ENCODE measurements around the gene ARHGAP9. TPM values are rescaled to one million over a fixed set of nuclear protein-coding genes. Genes with fewer than 3 reads are reported as not detected.
"Not testable (repeated sequence)": the region's sequence is repeated elsewhere in the genome, so short reads cannot be mapped to it uniquely, and the experiment has no call there.

ARHGAP9 gene
- total RNA-seq, 1 experiment from 2014 or later = not detected

DNA sequence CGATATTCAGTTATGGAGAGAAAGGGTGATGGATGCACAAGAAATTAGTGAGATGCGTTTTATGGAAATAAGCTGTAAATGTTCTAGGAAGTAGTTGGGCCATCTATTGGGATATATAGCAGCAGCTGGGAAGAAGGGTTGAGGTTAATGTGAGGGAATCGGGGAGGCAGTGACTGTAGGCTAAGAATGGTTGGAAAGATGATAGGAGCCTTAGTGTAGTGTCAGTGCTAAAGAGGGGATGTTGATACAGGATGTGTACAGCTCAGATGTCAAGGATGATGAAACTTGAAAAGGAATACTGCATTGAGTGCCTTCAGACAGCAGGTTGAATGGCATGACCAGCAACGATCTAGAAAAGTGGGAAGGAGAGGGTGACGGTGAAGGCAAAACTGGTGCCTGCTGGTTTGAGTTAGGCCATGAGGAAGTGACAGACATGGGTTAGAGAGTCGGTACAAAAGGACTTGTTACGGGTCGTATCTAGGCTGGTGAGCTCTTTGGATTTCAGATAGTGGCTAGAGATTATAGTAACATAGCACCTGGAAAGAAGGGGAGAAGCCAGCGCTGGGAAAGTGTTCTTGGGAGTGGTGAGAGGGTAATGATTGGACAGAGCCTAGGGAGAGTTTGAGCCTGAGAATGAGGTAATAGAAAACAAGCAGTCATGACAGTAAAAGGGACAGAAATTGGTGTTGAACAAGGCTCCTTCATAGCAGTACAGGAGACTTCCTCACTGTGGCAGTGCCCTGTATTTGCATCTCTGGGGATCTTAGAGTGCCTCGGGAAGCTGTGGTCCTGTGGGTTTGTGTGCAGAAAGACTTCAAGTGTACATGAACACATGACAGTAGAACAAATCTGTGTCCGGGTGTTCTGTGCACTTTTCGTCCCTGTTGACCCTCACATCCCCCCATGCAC, 17.8 kb upstream of the ARHGAP9 start:
- H3K4me3 ChIP-seq = no peak overlapping the region
- no peak overlapping the region for H2AFZ ChIP-seq
- DNase-seq = no peak
- no peaks in the 10 kb centered on the region for H3K4me1 ChIP-seq (replicated peaks; ENCODE audit: insufficient read depth)
- H3K36me3 ChIP-seq (ENCODE audit: low read depth) = peaks cover 44% of the 10 kb centered on the region
- 0 out of 2 replicates have a peak, but pooled peaks cover 8% of the 10 kb centered on the region for H3K79me2 ChIP-seq (ENCODE audit: low read depth)
- CTCF ChIA-PET = interaction anchor here (0.6 kb wide), 1 partner anchor 26 kb away, joined by 4 read pairs; no protein-coding TSS in a partner anchor
- no peak overlapping the region for H3K4me2 ChIP-seq
- no peak overlapping the region for H3K27ac ChIP-seq
- peaks cover 14% of the 10 kb centered on the region; the same call in 1 of the 2 replicates for H3F3A ChIP-seq (ENCODE audit: insufficient read depth, low read depth)
- H3K9me2 ChIP-seq (ENCODE audit: insufficient read depth) = no peaks in the 10 kb centered on the region
- no peaks in the 10 kb centered on the region for H3K27me3 ChIP-seq (ENCODE audit: insufficient read depth, low read depth)
- POLR2A ChIA-PET (ENCODE audit: unreplicated experiment) = interaction anchor here (0.7 kb wide), 1 partner anchor 20 kb away, joined by 4 read pairs; no protein-coding TSS in a partner anchor
- no peaks in the 10 kb centered on the region for H3K9me3 ChIP-seq (ENCODE audit: insufficient read depth, low read depth)
- TF ChIP-seq, protein P1, sequence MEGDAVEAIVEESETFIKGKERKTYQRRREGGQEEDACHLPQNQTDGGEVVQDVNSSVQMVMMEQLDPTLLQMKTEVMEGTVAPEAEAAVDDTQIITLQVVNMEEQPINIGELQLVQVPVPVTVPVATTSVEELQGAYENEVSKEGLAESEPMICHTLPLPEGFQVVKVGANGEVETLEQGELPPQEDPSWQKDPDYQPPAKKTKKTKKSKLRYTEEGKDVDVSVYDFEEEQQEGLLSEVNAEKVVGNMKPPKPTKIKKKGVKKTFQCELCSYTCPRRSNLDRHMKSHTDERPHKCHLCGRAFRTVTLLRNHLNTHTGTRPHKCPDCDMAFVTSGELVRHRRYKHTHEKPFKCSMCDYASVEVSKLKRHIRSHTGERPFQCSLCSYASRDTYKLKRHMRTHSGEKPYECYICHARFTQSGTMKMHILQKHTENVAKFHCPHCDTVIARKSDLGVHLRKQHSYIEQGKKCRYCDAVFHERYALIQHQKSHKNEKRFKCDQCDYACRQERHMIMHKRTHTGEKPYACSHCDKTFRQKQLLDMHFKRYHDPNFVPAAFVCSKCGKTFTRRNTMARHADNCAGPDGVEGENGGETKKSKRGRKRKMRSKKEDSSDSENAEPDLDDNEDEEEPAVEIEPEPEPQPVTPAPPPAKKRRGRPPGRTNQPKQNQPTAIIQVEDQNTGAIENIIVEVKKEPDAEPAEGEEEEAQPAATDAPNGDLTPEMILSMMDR (conservative IDR thresholded peaks at IDR 0.05) = no peak
- TF ChIP-seq EZH2 (IDR thresholded peaks at IDR 0.05; ENCODE audit: low read depth) = no peak
- no TSS peak for BruUV-seq (replicated peaks)
- intact Hi-C loops (cut with micrococcal nuclease; ENCODE audit: unreplicated experiment) = no loop called here
- peaks cover 63% of the 10 kb centered on the region for H4K20me1 ChIP-seq (ENCODE audit: insufficient read depth)

DNA sequence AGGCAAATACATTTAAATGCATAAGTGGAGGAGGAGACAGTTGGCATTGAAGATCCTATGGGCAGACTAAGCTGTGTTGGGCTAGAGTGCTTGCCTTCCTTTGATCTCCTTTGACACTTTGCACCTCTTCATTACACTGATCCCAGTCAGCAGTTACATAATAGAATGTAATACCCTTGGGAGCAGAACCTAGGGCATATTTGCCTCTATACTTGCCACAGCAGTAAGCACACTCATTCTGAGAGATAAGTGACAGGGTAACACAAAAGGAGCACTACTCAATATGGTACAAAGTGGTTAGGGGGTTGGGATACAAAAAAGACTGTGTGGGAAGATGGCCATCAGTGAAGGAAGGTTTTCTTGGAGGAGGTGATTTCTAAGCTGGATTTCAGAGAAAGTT, 17.2 kb upstream of the ARHGAP9 start:
- Histone ChIP-seq H3K4me1 (replicated peaks; ENCODE audit: insufficient read depth) (no peaks in the 10 kb centered on the region), H3K79me2 (ENCODE audit: low read depth) (peaks cover 8% of the 10 kb centered on the region; the same call in 1 of the 2 replicates), H4K20me1 (ENCODE audit: insufficient read depth) (peaks cover 63% of the 10 kb centered on the region), H3F3A (ENCODE audit: insufficient read depth, low read depth) (peaks cover 17% of the 10 kb centered on the region; the same call in 1 of the 2 replicates), H3K36me3 (ENCODE audit: low read depth) (peaks cover 43% of the 10 kb centered on the region), H2AFZ (no peak overlapping the region), H3K27me3 (ENCODE audit: insufficient read depth, low read depth) (no peaks in the 10 kb centered on the region), H3K27ac (no peak overlapping the region), H3K9me3 (ENCODE audit: insufficient read depth, low read depth) (no peaks in the 10 kb centered on the region), H3K4me2 (no peak overlapping the region), H3K4me3 (no peak overlapping the region), H3K9me2 (ENCODE audit: insufficient read depth) (no peaks in the 10 kb centered on the region)
- POLR2A ChIA-PET (ENCODE audit: unreplicated experiment) = interaction anchor here (0.7 kb wide), 1 partner anchor 21 kb away, joined by 4 read pairs; no protein-coding TSS in a partner anchor
- DNase-seq = no peak
- TF ChIP-seq EZH2 (IDR thresholded peaks at IDR 0.05; ENCODE audit: low read depth) = no peak
- TF ChIP-seq, protein P1 (conservative IDR thresholded peaks at IDR 0.05) = no peak
- intact Hi-C loops (cut with micrococcal nuclease; ENCODE audit: unreplicated experiment) = no loop called here
- CTCF ChIA-PET = no interaction called here
- BruUV-seq (replicated peaks) = no TSS peak

DNA sequence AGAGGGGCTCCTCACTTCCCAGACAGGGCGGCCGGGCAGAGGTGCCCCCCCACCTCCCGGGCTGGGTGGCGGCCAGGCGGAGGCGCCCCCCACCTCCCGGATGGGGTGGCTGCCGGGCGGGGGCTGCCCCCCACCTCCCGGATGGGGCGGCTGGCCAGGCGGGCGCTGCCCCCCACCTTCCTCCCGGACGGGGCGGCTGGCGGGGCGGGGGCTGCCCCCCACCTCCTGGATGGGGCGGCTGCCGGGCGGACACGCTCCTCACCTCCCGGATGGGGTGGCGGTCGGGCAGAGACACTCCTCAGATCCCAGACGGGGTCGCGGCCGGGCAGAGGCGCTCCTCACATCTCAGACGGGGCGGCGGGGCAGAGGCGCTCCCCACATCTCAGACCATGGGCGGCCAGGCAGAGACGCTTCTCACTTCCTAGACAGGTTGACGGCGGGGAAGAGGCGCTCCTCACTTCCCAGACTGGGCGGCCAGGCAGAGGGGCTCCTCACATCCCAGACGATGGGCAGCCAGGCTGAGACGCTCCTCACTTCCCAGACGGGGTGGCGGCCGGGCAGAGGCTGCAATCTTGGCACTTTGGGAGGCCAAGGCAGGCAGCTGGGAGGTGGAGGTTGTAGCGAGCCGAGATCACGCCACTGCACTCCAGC, 15.5 kb upstream of the ARHGAP9 start:
- Histone ChIP-seq H3K79me2 (ENCODE audit: low read depth) (peaks cover 18% of the 10 kb centered on the region), H4K20me1 (ENCODE audit: insufficient read depth) (peaks cover 52% of the 10 kb centered on the region), H3F3A (ENCODE audit: insufficient read depth, low read depth) (peaks cover 24% of the 10 kb centered on the region; the same call in 1 of the 2 replicates), H3K36me3 (ENCODE audit: low read depth) (peaks cover 42% of the 10 kb centered on the region)
- BruUV-seq (replicated peaks); H3K9me3 ChIP-seq (ENCODE audit: insufficient read depth, low read depth); CTCF ChIA-PET; H2AFZ ChIP-seq; H3K27me3 ChIP-seq (ENCODE audit: insufficient read depth, low read depth); DNase-seq; H3K27ac ChIP-seq; POLR2A ChIA-PET (ENCODE audit: unreplicated experiment); H3K9me2 ChIP-seq (ENCODE audit: insufficient read depth); H3K4me3 ChIP-seq; intact Hi-C loops (cut with micrococcal nuclease; ENCODE audit: unreplicated experiment); H3K4me2 ChIP-seq; H3K4me1 ChIP-seq (replicated peaks; ENCODE audit: insufficient read depth): not testable (repeated sequence)
